Measurements from ENCODE around the gene IL4I1. TPM values are rescaled to one million over a fixed set of nuclear protein-coding genes. Genes with fewer than 3 reads are reported as not detected.

Gene IL4I1
- total and polyA plus RNA-seq, 2 of the 8 experiments (the other 6 are each of a cell fraction or from before 2014, with no cell fraction given) = 0.41 to 0.76 TPM

GRCh38 chr19:49910179-49910578, 13.5 kb upstream of the IL4I1 start:
- no peaks in the 10 kb centered on the region for H3K9me3 ChIP-seq (ENCODE audit: insufficient read depth in 2 of 2, low read depth in 1 of 2, low read length in 1 of 2)
- no peak overlapping the region for H3K4me3 ChIP-seq (ENCODE audit: extremely low read depth in 1 of 4, insufficient read depth in 2 of 4, low read depth in 3 of 4, low read length in 4 of 4)
- H4K91ac ChIP-seq (replicated peaks; ENCODE audit: insufficient read length, low read length) = no peak overlapping the region
- no peak overlapping the region for H3K23ac ChIP-seq (ENCODE audit: insufficient read length)
- no peak overlapping the region for H2BK120ac ChIP-seq (replicated peaks; ENCODE audit: low read depth, low read length)
- H2AK5ac ChIP-seq (ENCODE audit: low read depth, low read length) = no peak overlapping the region
- H3K79me1 ChIP-seq (ENCODE audit: low read depth, low read length) = peaks cover 10% of the 10 kb centered on the region; the same call in 1 of the 2 replicates
- no peak overlapping the region for H3K56ac ChIP-seq (replicated peaks; ENCODE audit: insufficient read length, low read depth, low read length)
- ChIA-PET POLR2A (ENCODE audit: partially characterized antibody) (interaction anchor here (0.9 to 19.2 kb wide), 5 partner anchors 14 to 60 kb away, joined by 3 to 373 read pairs (median 8); partner anchors contain the start of genes AKT1S1, ATF5, IL4I1 and NUP62), CTCF (ENCODE audit: partially characterized antibody) (interaction anchor here (0.7 to 1.3 kb wide), 2 partner anchors 9 to 73 kb away, joined by 3 to 6 read pairs; no protein-coding TSS in a partner anchor)
- WGBS, 2 experiments (ENCODE audit: extremely low coverage in 1 of 2, insufficient coverage in 1 of 2, insufficient read length in 1 of 2, insufficient replicate concordance in 2 of 2, low coverage in 1 of 2, low lambda C conversion rate in 2 of 2, missing lambda C conversion rate in 1 of 2) = 83% methylated on average over 5 of the region's 5 CpGs; no CpG with 5 or more reads in 1 of the 2 experiments
- no peak overlapping the region for H3K14ac ChIP-seq (ENCODE audit: insufficient read length)
- H3K4me2 ChIP-seq (ENCODE audit: insufficient read depth in 1 of 2, low read depth in 2 of 2, low read length in 2 of 2) = no peak overlapping the region
- peaks cover 0 to 6% (median 3%) of the 10 kb centered on the region in 4 experiments; a peak in 3 of 7 replicates for H3K4me1 ChIP-seq (replicated peaks in 1 of 4; ENCODE audit: control insufficient read depth in 3 of 4, insufficient read depth in 4 of 4, low read length in 3 of 4)
- no peak overlapping the region for H3K4ac ChIP-seq (replicated peaks; ENCODE audit: insufficient read length, low read depth, low read length)
- no peak overlapping the region for H4K5ac ChIP-seq (ENCODE audit: insufficient read length, low read depth, low read length)
- H2AFZ ChIP-seq (ENCODE audit: low read length) = no peak overlapping the region
- FAIRE-seq (no peak), DNase-seq (ENCODE audit: low read depth in 1 of 2, low spot score in 2 of 2) (no peak)
- H3K18ac ChIP-seq (ENCODE audit: extremely low read depth, low read length) = no peak overlapping the region
- no peak overlapping the region for H2BK5ac ChIP-seq (ENCODE audit: low read depth, low read length)
- no peaks in the 10 kb centered on the region for H3K23me2 ChIP-seq (ENCODE audit: low read depth, low read length)
- H3K79me2 ChIP-seq (ENCODE audit: control insufficient read depth in 1 of 2, insufficient read depth in 2 of 2, low read length in 2 of 2) = peaks cover 0 to 36% of the 10 kb centered on the region in 2 experiments; a peak in 2 of 4 replicates
- H3K36me3 ChIP-seq (ENCODE audit: control insufficient read depth in 2 of 4, insufficient read depth in 4 of 4, low read length in 3 of 4) = peaks cover 24 to 50% (median 38%) of the 10 kb centered on the region in 4 experiments; a peak in 7 of 8 replicates
- TF ChIP-seq EZH2 (IDR thresholded peaks at IDR 0.05; ENCODE audit: low read depth, low read length, severe bottlenecking) (no peak), POLR2AphosphoS5 (IDR thresholded peaks at IDR 0.05; ENCODE audit: low read depth, low read length) (0 out of 2 replicates have a peak, but pooled peaks have one; percentile 3)
- H3K9ac ChIP-seq (replicated peaks in 1 of 4; ENCODE audit: extremely low read depth in 1 of 4, low read depth in 3 of 4, low read length in 3 of 4) = no peak overlapping the region
- H3K27ac ChIP-seq (ENCODE audit: low read depth, low read length) = no peak overlapping the region; the same call in 1 of the 2 replicates
- no peak overlapping the region for H2BK15ac ChIP-seq (ENCODE audit: low read length)
- H3K27me3 ChIP-seq (replicated peaks in 1 of 4; ENCODE audit: control insufficient read depth in 3 of 4, extremely low read depth in 1 of 4, insufficient read depth in 3 of 4, low read length in 3 of 4) = no peaks in the 10 kb centered on the region; a peak in 1 of 7 replicates
- H4K8ac ChIP-seq (ENCODE audit: extremely low read depth, insufficient read depth, low read length) = no peak overlapping the region; the same call in 1 of the 2 replicates
- peaks cover 41 to 48% of the 10 kb centered on the region in 2 experiments for H4K20me1 ChIP-seq (replicated peaks in 1 of 2; ENCODE audit: control insufficient read depth in 1 of 2, insufficient read depth in 2 of 2, low read length in 2 of 2)
- H2BK12ac ChIP-seq (ENCODE audit: low read depth, low read length) = no peak overlapping the region
- no peak overlapping the region for H2BK20ac ChIP-seq (ENCODE audit: low read length)

Data from H1 (cell line).